GM23338 (cell line): Measurements from ENCODE around the gene FGGY. TPM values are rescaled to one million over a fixed set of nuclear protein-coding genes. Genes with fewer than 3 reads are reported as not detected.
"Not testable (repeated sequence)": the region's sequence is repeated elsewhere in the genome, so short reads cannot be mapped to it uniquely, and the experiment has no call there.

Source experiments
- ATAC-seq: fragments of 200-7000 bp; cut with Tn5 transposase; 3 replicates; pipeline ENCODE4 v1.9.1; 2020
- DNase-seq: peaks from one replicate; pipeline ENCODE4 v3.0.0-alpha.2; 2015; ENCODE audit warnings: low spot score
- H2AFZ ChIP-seq: fragments of 200-600 bp; sonication (generic); 2 replicates; pipeline ENCODE4 v1.8.0; 2016; ENCODE audit warnings: antibody characterized with exemption, mild to moderate bottlenecking, moderate library complexity
- H3F3A ChIP-seq: fragments of 200-600 bp; sonication (generic); replicated peaks from 2 replicates; pipeline ENCODE4 v1.8.0; 2017; ENCODE audit warnings: antibody characterized with exemption, mixed run types, low read depth
- H3K27ac ChIP-seq: fragments of 200-600 bp; sonication (generic); 2 replicates; pipeline ENCODE4 v1.6.1; 2016; ENCODE audit warnings: low read depth
- H3K27me3 ChIP-seq: fragments of 200-600 bp; sonication (generic); 2 replicates; pipeline ENCODE4 v1.8.0; 2016; ENCODE audit warnings: mild to moderate bottlenecking, mixed run types, moderate library complexity; ENCODE audit not compliant: insufficient read depth
- H3K36me3 ChIP-seq: fragments of 200-600 bp; sonication (generic); 2 replicates; pipeline ENCODE4 v1.8.0; 2016; ENCODE audit warnings: mild to moderate bottlenecking; ENCODE audit not compliant: insufficient read depth
- H3K4me1 ChIP-seq: fragments of 200-600 bp; sonication (generic); 2 replicates; pipeline ENCODE4 v1.8.0; 2016; ENCODE audit warnings: mild to moderate bottlenecking, moderate library complexity; ENCODE audit not compliant: insufficient read depth
- H3K4me2 ChIP-seq: fragments of 200-600 bp; sonication (generic); 2 replicates; pipeline ENCODE4 v1.7.1; 2017; ENCODE audit warnings: mixed run types
- H3K4me3 ChIP-seq: fragments of 200-600 bp; sonication (generic); 2 replicates; pipeline ENCODE4 v1.6.1; 2016; ENCODE audit warnings: mixed run types
- H3K79me2 ChIP-seq: fragments of 200-600 bp; sonication (generic); replicated peaks from 2 replicates; pipeline ENCODE4 v1.8.0; 2017; ENCODE audit warnings: mild to moderate bottlenecking; ENCODE audit not compliant: insufficient read depth
- H3K9me2 ChIP-seq: fragments of 200-600 bp; sonication (generic); 2 replicates; pipeline ENCODE4 v1.8.0; 2017; ENCODE audit not compliant: insufficient read depth
- H4K20me1 ChIP-seq: fragments of 200-600 bp; sonication (generic); replicated peaks from 2 replicates; pipeline ENCODE4 v1.8.0; 2017; ENCODE audit warnings: mild to moderate bottlenecking; ENCODE audit not compliant: insufficient read depth
- H3K27ac Mint-ChIP-seq: 2 replicates; pipeline ENCODE4 v1.8.0; 2020; ENCODE audit warnings: inconsistent platforms, mild to moderate bottlenecking, moderate library complexity, mixed read lengths
- H3K27me3 Mint-ChIP-seq: 3 replicates; pipeline ENCODE4 v1.8.0; 2022; ENCODE audit warnings: low read depth, mild to moderate bottlenecking, moderate library complexity, mixed read lengths, inconsistent platforms; ENCODE audit not compliant: insufficient read depth, poor library complexity
- H3K36me3 Mint-ChIP-seq: 3 replicates; pipeline ENCODE4 v1.8.0; 2021; ENCODE audit warnings: low read depth, mild to moderate bottlenecking, inconsistent platforms, moderate library complexity, mixed read lengths
- H3K4me1 Mint-ChIP-seq: 3 replicates; pipeline ENCODE4 v1.8.0; 2020; ENCODE audit warnings: mild to moderate bottlenecking, inconsistent platforms, mixed read lengths
- H3K4me3 Mint-ChIP-seq: 3 replicates; pipeline ENCODE4 v1.8.0; 2021; ENCODE audit warnings: moderate library complexity, mild to moderate bottlenecking, inconsistent platforms, mixed read lengths
- H3K9me3 Mint-ChIP-seq: 3 replicates; pipeline ENCODE4 v1.8.0; 2020; ENCODE audit warnings: moderate library complexity, mild to moderate bottlenecking, inconsistent platforms, mixed read lengths
- JUNB ChIP-seq: IDR thresholded peaks from one replicate; pipeline ENCODE4 v1.6.1; 2016; ENCODE audit warnings: antibody characterized with exemption; ENCODE audit not compliant: unreplicated experiment
- POLR2AphosphoS5 ChIP-seq: IDR thresholded peaks from 2 replicates; pipeline ENCODE4 v1.6.1; 2016; ENCODE audit warnings: antibody characterized with exemption, low read depth
- polyA plus RNA-seq: library from polyadenylated mRNA; unstranded; fragments of >200 nt; fragmentation: Nextera tagmentation; extraction: Ambion mirVana; gene quantifications from 2 replicates; pipeline ENCODE4 v1.2.1, GENCODE V29; 2016
- total RNA-seq: library from RNA; depleted of rRNA; stranded (reverse); fragments of >200 nt; shearing (Covaris generic); gene quantifications from 2 replicates; pipeline ENCODE4 v1.2.3, GENCODE V29; 2014
- TF ChIP-seq, protein P1 (sequence below): fragments of 250-450 bp; sonication (Bioruptor Pico); IDR thresholded peaks from 2 replicates; pipeline ENCODE4 v1.5.0; 2020; ENCODE audit warnings: mild to moderate bottlenecking, moderate library complexity
- TF ChIP-seq, protein P2 (sequence below), 2 experiments: fragments of 200-600 bp in 1 of 2; sonication (generic) in 1 of 2; conservative IDR thresholded peaks; 2 replicates each; pipeline versions ENCODE4 v1.5.1 to v1.6.1; 2016 to 2017; ENCODE audit warnings: antibody characterized with exemption in 2 of 2, low read depth in 2 of 2, mild to moderate bottlenecking in 2 of 2, moderate library complexity in 1 of 2

Gene FGGY
- total and polyA plus RNA-seq, 2 experiments from 2014 or later: 10.9 to 21.4 TPM

DNA sequence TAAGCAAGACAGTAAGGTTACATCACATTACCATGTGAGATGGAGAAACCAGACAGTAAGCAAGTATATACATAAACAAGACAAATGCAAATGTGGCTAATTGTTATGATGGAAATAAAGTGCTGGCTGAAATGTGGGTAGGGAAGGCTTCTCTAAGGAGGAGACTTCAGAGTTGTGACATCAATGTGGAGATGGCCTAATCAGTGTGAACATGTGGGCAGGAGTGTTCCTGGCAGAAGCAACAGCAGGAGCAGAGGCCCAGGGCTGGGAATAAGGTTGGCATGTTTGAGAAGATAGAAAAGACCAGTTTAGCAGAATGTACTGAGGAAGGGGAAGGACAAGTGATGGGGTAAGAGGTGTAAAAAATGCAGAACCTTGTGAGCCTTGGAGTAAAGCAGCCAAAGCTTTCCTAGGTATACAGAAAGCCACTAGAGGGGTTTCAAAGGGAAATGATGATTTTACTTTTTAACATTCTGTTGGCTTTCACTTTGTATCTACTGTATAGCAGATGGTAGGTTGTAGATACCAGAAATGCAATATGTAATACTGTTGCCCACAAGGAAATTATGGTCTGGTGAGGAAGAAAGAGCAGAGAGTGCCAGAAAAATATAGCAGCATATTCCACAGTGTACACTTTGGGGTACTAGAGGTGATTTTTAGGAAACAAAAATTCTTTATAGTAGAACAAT, 197.4 kb downstream of the FGGY start:
- Histone ChIP-seq H3F3A (no peaks in the 10 kb centered on the region), H3K4me2 (no peak overlapping the region), H3K4me3 (no peak overlapping the region), H3K9me2 (no peaks in the 10 kb centered on the region), H2AFZ (no peak overlapping the region), H3K36me3 (no peaks in the 10 kb centered on the region), H3K27ac (no peak overlapping the region), H4K20me1 (no peaks in the 10 kb centered on the region), H3K27me3 (no peaks in the 10 kb centered on the region), H3K4me1 (no peaks in the 10 kb centered on the region; the same call in 1 of the 2 replicates), H3K79me2 (no peaks in the 10 kb centered on the region)
- Mint-ChIP-seq H3K9me3 (peaks cover 8% of the 10 kb centered on the region; the same call in 2 of the 3 replicates), H3K4me1 (no peaks in the 10 kb centered on the region), H3K4me3 (no peak overlapping the region), H3K27ac (no peak overlapping the region), H3K27me3 (no peaks in the 10 kb centered on the region), H3K36me3 (no peaks in the 10 kb centered on the region; the same call in 2 of the 3 replicates)
- ATAC-seq (no peak), DNase-seq (no peak)
- TF ChIP-seq, protein P1, sequence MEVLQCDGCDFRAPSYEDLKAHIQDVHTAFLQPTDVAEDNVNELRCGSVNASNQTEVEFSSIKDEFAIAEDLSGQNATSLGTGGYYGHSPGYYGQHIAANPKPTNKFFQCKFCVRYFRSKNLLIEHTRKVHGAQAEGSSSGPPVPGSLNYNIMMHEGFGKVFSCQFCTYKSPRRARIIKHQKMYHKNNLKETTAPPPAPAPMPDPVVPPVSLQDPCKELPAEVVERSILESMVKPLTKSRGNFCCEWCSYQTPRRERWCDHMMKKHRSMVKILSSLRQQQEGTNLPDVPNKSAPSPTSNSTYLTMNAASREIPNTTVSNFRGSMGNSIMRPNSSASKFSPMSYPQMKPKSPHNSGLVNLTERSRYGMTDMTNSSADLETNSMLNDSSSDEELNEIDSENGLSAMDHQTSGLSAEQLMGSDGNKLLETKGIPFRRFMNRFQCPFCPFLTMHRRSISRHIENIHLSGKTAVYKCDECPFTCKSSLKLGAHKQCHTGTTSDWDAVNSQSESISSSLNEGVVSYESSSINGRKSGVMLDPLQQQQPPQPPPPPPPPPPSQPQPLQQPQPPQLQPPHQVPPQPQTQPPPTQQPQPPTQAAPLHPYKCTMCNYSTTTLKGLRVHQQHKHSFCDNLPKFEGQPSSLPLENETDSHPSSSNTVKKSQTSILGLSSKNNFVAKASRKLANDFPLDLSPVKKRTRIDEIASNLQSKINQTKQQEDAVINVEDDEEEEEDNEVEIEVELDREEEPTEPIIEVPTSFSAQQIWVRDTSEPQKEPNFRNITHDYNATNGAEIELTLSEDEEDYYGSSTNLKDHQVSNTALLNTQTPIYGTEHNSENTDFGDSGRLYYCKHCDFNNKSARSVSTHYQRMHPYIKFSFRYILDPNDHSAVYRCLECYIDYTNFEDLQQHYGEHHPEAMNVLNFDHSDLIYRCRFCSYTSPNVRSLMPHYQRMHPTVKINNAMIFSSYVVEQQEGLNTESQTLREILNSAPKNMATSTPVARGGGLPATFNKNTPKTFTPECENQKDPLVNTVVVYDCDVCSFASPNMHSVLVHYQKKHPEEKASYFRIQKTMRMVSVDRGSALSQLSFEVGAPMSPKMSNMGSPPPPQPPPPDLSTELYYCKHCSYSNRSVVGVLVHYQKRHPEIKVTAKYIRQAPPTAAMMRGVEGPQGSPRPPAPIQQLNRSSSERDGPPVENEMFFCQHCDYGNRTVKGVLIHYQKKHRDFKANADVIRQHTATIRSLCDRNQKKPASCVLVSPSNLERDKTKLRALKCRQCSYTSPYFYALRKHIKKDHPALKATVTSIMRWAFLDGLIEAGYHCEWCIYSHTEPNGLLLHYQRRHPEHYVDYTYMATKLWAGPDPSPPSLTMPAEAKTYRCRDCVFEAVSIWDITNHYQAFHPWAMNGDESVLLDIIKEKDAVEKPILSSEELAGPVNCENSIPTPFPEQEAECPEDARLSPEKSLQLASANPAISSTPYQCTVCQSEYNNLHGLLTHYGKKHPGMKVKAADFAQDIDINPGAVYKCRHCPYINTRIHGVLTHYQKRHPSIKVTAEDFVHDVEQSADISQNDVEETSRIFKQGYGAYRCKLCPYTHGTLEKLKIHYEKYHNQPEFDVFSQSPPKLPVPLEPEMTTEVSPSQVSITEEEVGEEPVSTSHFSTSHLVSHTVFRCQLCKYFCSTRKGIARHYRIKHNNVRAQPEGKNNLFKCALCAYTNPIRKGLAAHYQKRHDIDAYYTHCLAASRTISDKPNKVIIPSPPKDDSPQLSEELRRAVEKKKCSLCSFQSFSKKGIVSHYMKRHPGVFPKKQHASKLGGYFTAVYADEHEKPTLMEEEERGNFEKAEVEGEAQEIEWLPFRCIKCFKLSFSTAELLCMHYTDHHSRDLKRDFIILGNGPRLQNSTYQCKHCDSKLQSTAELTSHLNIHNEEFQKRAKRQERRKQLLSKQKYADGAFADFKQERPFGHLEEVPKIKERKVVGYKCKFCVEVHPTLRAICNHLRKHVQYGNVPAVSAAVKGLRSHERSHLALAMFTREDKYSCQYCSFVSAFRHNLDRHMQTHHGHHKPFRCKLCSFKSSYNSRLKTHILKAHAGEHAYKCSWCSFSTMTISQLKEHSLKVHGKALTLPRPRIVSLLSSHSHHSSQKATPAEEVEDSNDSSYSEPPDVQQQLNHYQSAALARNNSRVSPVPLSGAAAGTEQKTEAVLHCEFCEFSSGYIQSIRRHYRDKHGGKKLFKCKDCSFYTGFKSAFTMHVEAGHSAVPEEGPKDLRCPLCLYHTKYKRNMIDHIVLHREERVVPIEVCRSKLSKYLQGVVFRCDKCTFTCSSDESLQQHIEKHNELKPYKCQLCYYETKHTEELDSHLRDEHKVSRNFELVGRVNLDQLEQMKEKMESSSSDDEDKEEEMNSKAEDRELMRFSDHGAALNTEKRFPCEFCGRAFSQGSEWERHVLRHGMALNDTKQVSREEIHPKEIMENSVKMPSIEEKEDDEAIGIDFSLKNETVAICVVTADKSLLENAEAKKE (CRISPR knock-in tag): no peak
- TF ChIP-seq JUNB: no peak
- TF ChIP-seq, protein P2, sequence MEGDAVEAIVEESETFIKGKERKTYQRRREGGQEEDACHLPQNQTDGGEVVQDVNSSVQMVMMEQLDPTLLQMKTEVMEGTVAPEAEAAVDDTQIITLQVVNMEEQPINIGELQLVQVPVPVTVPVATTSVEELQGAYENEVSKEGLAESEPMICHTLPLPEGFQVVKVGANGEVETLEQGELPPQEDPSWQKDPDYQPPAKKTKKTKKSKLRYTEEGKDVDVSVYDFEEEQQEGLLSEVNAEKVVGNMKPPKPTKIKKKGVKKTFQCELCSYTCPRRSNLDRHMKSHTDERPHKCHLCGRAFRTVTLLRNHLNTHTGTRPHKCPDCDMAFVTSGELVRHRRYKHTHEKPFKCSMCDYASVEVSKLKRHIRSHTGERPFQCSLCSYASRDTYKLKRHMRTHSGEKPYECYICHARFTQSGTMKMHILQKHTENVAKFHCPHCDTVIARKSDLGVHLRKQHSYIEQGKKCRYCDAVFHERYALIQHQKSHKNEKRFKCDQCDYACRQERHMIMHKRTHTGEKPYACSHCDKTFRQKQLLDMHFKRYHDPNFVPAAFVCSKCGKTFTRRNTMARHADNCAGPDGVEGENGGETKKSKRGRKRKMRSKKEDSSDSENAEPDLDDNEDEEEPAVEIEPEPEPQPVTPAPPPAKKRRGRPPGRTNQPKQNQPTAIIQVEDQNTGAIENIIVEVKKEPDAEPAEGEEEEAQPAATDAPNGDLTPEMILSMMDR (conservative IDR thresholded peaks at IDR 0.05; ENCODE audit: low read depth in 2 of 2): no peak
- TF ChIP-seq POLR2AphosphoS5: no peak

DNA sequence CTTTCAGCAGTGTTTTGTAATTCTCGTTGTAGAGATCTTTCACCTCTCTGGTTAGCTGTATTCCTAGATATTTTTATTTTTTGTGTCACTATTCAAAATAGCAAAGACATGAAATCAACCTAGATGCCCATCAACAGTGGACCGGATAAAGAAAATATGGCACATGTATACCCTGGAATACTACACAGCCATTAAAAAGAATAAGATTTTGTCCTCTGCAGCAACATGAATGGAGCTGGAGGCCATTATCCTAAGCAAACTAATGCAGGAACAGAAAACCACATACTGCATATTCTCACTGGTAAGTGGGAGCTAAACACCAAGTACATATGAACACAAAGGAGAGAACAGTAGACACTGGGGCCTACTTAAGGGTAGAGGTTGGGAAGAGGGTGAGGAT, 199.3 kb downstream of the FGGY start:
- H3K4me1 ChIP-seq, H3K4me3 Mint-ChIP-seq, H3K4me3 ChIP-seq, H3K27ac ChIP-seq, H3F3A ChIP-seq, H2AFZ ChIP-seq, H3K27me3 Mint-ChIP-seq, H3K4me2 ChIP-seq, H3K27ac Mint-ChIP-seq, H3K9me3 Mint-ChIP-seq, H3K27me3 ChIP-seq, DNase-seq, H4K20me1 ChIP-seq, H3K9me2 ChIP-seq, H3K4me1 Mint-ChIP-seq, ATAC-seq, H3K36me3 ChIP-seq, H3K79me2 ChIP-seq, H3K36me3 Mint-ChIP-seq: not testable (repeated sequence)
